Thyroid gland (tissue), 4 donors: Measurements from ENCODE around the gene PRSS21. TPM values are rescaled to one million over a fixed set of nuclear protein-coding genes. Genes with fewer than 3 reads are reported as not detected.

Experiments used
- DNase-seq, 2 donors: peaks; one replicate each; pipeline ENCODE4 v3.0.0-alpha.2; 2019
- H3K27ac ChIP-seq, 3 donors: fragments of 200-600 bp; sonication (generic); 1 replicate in 2 of 3; 2 replicates in 1 of 3; pipeline ENCODE4 v1.5.1; 2016 to 2019; ENCODE audit warnings: mild to moderate bottlenecking in 1 of 3, moderate library complexity in 1 of 3
- H3K27me3 ChIP-seq: fragments of 200-600 bp; sonication (generic); one replicate; pipeline ENCODE4 v1.5.1; 2019
- H3K36me3 ChIP-seq, 2 donors: fragments of 200-600 bp; sonication (generic); one replicate each; pipeline ENCODE4 v1.5.1; 2016 to 2019
- H3K4me1 ChIP-seq, 2 donors: fragments of 200-600 bp; sonication (generic); one replicate each; pipeline ENCODE4 v1.5.1; 2017 to 2019
- H3K4me3 ChIP-seq, 3 donors: fragments of 200-600 bp; sonication (generic); replicated peaks in 1 of 3; 1 replicate in 2 of 3; 2 replicates in 1 of 3; pipeline ENCODE4 v1.5.1; 2016; ENCODE audit warnings: mild to moderate bottlenecking in 1 of 3
- H3K9me3 ChIP-seq: fragments of 200-600 bp; sonication (generic); one replicate; pipeline ENCODE4 v1.5.1; 2017
- CTCF ChIP-seq, 6 experiments: fragments of 200-600 bp in 3 of 6; fragments of 450-650 bp in 3 of 6; sonication (generic) in 3 of 6; IDR thresholded peaks; one replicate each; pipeline ENCODE4 v1.5.1; 2016 to 2019; ENCODE audit warnings: antibody characterized with exemption in 6 of 6, mild to moderate bottlenecking in 2 of 6, inconsistent platforms in 1 of 6, moderate library complexity in 1 of 6
- POLR2A ChIP-seq, 2 donors: fragments of 450-650 bp; IDR thresholded peaks; one replicate each; pipeline ENCODE4 v1.6.1; 2017; ENCODE audit warnings: antibody characterized with exemption in 2 of 2, mild to moderate bottlenecking in 2 of 2, moderate library complexity in 1 of 2
- WGBS, 2 donors: methylation state at CpG; one replicate each; pipeline ENCODE4 v1.1.5; 2017; 5-methylcytosine and 5-hydroxymethylcytosine counted together
- intact Hi-C: fragments of 100-400 bp; cut with DNase I; formaldehyde crosslinking; loops from one replicate; pipeline ENCODE4 v1.15.1; 2023
- total RNA-seq, 4 donors: library from RNA; depleted of rRNA; stranded (reverse); fragments of >200 nt; gene quantifications; one replicate each; pipeline ENCODE4 v1.2.3, GENCODE V29; 2016

PRSS21 gene
- total RNA-seq, 4 donors from 2014 or later = 0.56 TPM; not detected in 3

- Histone ChIP-seq H3K4me1 (no peaks in the 10 kb centered on the region), H3K9me3 (no peaks in the 10 kb centered on the region), H3K27ac (no peak within 1 kb of the TSS), H3K36me3 (no peaks in the 10 kb centered on the region), H3K4me3 (no peak within 1 kb of the TSS), H3K27me3 (no peaks in the 10 kb centered on the region)
- WGBS, 2 donors = 72 to 81% methylated on average over 16 of the region's 32 CpGs
- no peak for TF ChIP-seq CTCF (IDR thresholded peaks at IDR 0.05)
- no peak for DNase-seq
- intact Hi-C loops = no loop called here
Observed at GRCh38 chr16:2829501-2830354, 12.7 kb downstream of the PRSS21 start, which contains the start of gene ZG16B. TSS of gene ZG16B (plus strand) at chr16:2830303. CDS start at chr16:2830442, 139 bp downstream.

GRCh38 chr16:2830355-2830695 lies 13.3 kb downstream of the PRSS21 start:
- 100% methylated on average over 1 of the region's 5 CpGs; no CpG with 5 or more reads in 1 of the 2 donors for WGBS, 2 donors
- H3K4me3 ChIP-seq = no peak overlapping the region
- no peak for DNase-seq

GRCh38 chr16:2831203-2831602 lies 14.2 kb downstream of the PRSS21 start:
- H3K27ac ChIP-seq = no peak overlapping the region
- no peaks in the 10 kb centered on the region for H3K36me3 ChIP-seq
- no peaks in the 10 kb centered on the region for H3K4me1 ChIP-seq
- H3K27me3 ChIP-seq = no peaks in the 10 kb centered on the region
- WGBS, 2 donors = 73 to 75% methylated on average over 7 to 14 of the region's 15 CpGs
- no peak overlapping the region for H3K4me3 ChIP-seq
- no peaks in the 10 kb centered on the region for H3K9me3 ChIP-seq
- DNase-seq = no peak
- TF ChIP-seq POLR2A (IDR thresholded peaks at IDR 0.05) = no peak
- TF ChIP-seq CTCF (IDR thresholded peaks at IDR 0.05) = no peak
- intact Hi-C loops = no loop called here

More at GRCh38 chr16:2830355-2830695, 13.3 kb downstream of the PRSS21 start:
- Histone ChIP-seq H3K36me3 (no peaks in the 10 kb centered on the region), H3K27ac (no peak overlapping the region), H3K9me3 (no peaks in the 10 kb centered on the region), H3K27me3 (no peaks in the 10 kb centered on the region), H3K4me1 (no peaks in the 10 kb centered on the region)
- TF ChIP-seq POLR2A (IDR thresholded peaks at IDR 0.05) (no peak), CTCF (IDR thresholded peaks at IDR 0.05) (no peak)
- intact Hi-C loops = no loop called here

GRCh38 chr16:2833776-2834175 lies 16.7 kb downstream of the PRSS21 start:
- H3K4me1 ChIP-seq = no peaks in the 10 kb centered on the region
- 66 to 71% methylated on average over 5 to 7 of the region's 7 CpGs for WGBS, 2 donors
- no peak for TF ChIP-seq POLR2A (IDR thresholded peaks at IDR 0.05)
- TF ChIP-seq CTCF (IDR thresholded peaks at IDR 0.05) = no peak
- H3K27ac ChIP-seq = no peak overlapping the region
- no peaks in the 10 kb centered on the region for H3K27me3 ChIP-seq
- no peaks in the 10 kb centered on the region for H3K9me3 ChIP-seq
- no peaks in the 10 kb centered on the region for H3K36me3 ChIP-seq
- no peak overlapping the region for H3K4me3 ChIP-seq
- intact Hi-C loops = no loop called here
- no peak for DNase-seq

- WGBS, 2 donors = 87 to 88% methylated on average over 3 of the region's 3 CpGs
- TF ChIP-seq POLR2A (IDR thresholded peaks at IDR 0.05) (no peak), CTCF (IDR thresholded peaks at IDR 0.05) (no peak)
- Histone ChIP-seq H3K36me3 (no peaks in the 10 kb centered on the region), H3K27ac (no peak overlapping the region), H3K4me1 (no peaks in the 10 kb centered on the region), H3K27me3 (no peaks in the 10 kb centered on the region), H3K4me3 (no peak overlapping the region), H3K9me3 (no peaks in the 10 kb centered on the region)
- intact Hi-C loops = no loop called here
- DNase-seq = no peak
Observed at GRCh38 chr16:2834968-2835367, 17.9 kb downstream of the PRSS21 start.
